ENCODE data around the gene TOP2A. TPM values are rescaled to one million over a fixed set of nuclear protein-coding genes. Genes with fewer than 3 reads are reported as not detected.
A peak's percentile ranks its signal among the peaks of the same experiment; 100 is the strongest.

The TOP2A gene
- total RNA-seq, 6 experiments from 2014 or later, result 0.22 to 7.3 (median 3.0) TPM

GRCh38 chr17:40340880-40341807, 76.6 kb downstream of the TOP2A start:
- no peaks in the 10 kb centered on the region for H3K9me3 ChIP-seq
- WGBS (ENCODE audit: insufficient coverage, low coverage, low lambda C conversion rate, missing lambda C conversion rate), result 0% methylated on average over 9 of the region's 55 CpGs
- peaks cover 0 to 47% (median 16%) of the 10 kb centered on the region in 4 donors for H3K4me1 ChIP-seq
- peak overlapping the region; percentile 83 to 97 (median 92) for H3K27ac ChIP-seq
- no peaks in the 10 kb centered on the region for H3K27me3 ChIP-seq
- DNase-seq (peak; percentile 95 to 97 (median 95)), ATAC-seq (peak; percentile 58 to 73 (median 64))
- H3K4me3 ChIP-seq, result peak overlapping the region; percentile 85 to 95 (median 92)
- TF ChIP-seq POLR2A (IDR thresholded peaks at IDR 0.05), result peak; percentile 78
- peak in 2 of 4 donors; percentile 24 to 36 for TF ChIP-seq CTCF (IDR thresholded peaks at IDR 0.05)
- intact Hi-C loops (cut with DNase I), result no loop called here
- H3K36me3 ChIP-seq, result no peaks in the 10 kb centered on the region

GRCh38 chr17:40340327-40340726, 77.4 kb downstream of the TOP2A start:
- Histone ChIP-seq H3K27me3 (no peaks in the 10 kb centered on the region), H3K36me3 (no peaks in the 10 kb centered on the region), H3K4me1 (peaks cover 0 to 47% (median 16%) of the 10 kb centered on the region in 4 donors), H3K9me3 (no peaks in the 10 kb centered on the region), H3K27ac (peak overlapping the region in 2 of 3 donors; percentile 92 to 97), H3K4me3 (no peak overlapping the region)
- WGBS (ENCODE audit: insufficient coverage, low coverage, low lambda C conversion rate, missing lambda C conversion rate), result 100% methylated on average over 1 of the region's 1 CpG
- intact Hi-C loops (cut with DNase I), result no loop called here
- TF ChIP-seq POLR2A (IDR thresholded peaks at IDR 0.05) (no peak), CTCF (IDR thresholded peaks at IDR 0.05) (no peak)
- ATAC-seq, result no peak
- DNase-seq, result no peak

- H3K4me3 ChIP-seq, result no peak overlapping the region
- H3K27me3 ChIP-seq, result no peaks in the 10 kb centered on the region
- H3K27ac ChIP-seq, result peak overlapping the region in 2 of 3 donors; percentile 21 to 29
- no peaks in the 10 kb centered on the region for H3K9me3 ChIP-seq
- no peaks in the 10 kb centered on the region for H3K36me3 ChIP-seq
- intact Hi-C loops (cut with DNase I), result no loop called here
- DNase-seq (no peak), ATAC-seq (no peak)
- TF ChIP-seq POLR2A (IDR thresholded peaks at IDR 0.05) (no peak), CTCF (IDR thresholded peaks at IDR 0.05) (no peak)
- H3K4me1 ChIP-seq, result peaks cover 2 to 47% (median 25%) of the 10 kb centered on the region in 4 donors
- 52% methylated on average over 9 of the region's 13 CpGs for WGBS (ENCODE audit: insufficient coverage, low coverage, low lambda C conversion rate, missing lambda C conversion rate)
These were observed 78.6 kb downstream of the TOP2A start for GRCh38 chr17:40338941-40339649.

Small RNAs within 50 kb of the gene (small RNA-seq; reads per million reads assigned to genes)
- 0 reads per million in 2 experiments for gene RF00019
- 0 reads per million in 2 experiments for gene RNA5SP441

Other genes with a start within 250 kb of the TOP2A start
- gene RAPGEFL1, start 240.4 kb downstream of the TOP2A start, total RNA-seq, result 10 to 100 TPM in 1 of 6 experiments, 1 to 10 TPM in 5; 1.4 to 16.5 (median 4.4) TPM
- gene WIPF2, start 198.6 kb downstream of the TOP2A start, total RNA-seq, result 10 to 100 TPM in 2 of 6 experiments, 1 to 10 TPM in 4; 7.0 to 12.1 (median 9.0) TPM
- gene CDC6, start 130.0 kb downstream of the TOP2A start, total RNA-seq, result 1 to 10 TPM in 5 of 6 experiments, under 1 TPM in 1; 0.42 to 9.1 (median 3.1) TPM
- gene RARA, start 108.7 kb downstream of the TOP2A start, total RNA-seq, result 10 to 100 TPM; 17.7 to 41.9 (median 22.9) TPM
- gene GJD3, start 53.2 kb downstream of the TOP2A start, total RNA-seq, result under 1 TPM in 5 of 6 experiments, not detected in 1; 0.22 to 0.78 (median 0.37) TPM
- 100 to 1,000 TPM; 382 to 716 (median 430) TPM for gene IGFBP4, start 25.6 kb upstream of the TOP2A start, total RNA-seq
- gene TNS4, start 83.7 kb upstream of the TOP2A start, total RNA-seq, result not detected
- under 1 TPM in 4 of 6 experiments, not detected in 2; 0.12 to 0.58 (median 0.28) TPM for gene CCR7, start 147.6 kb upstream of the TOP2A start, total RNA-seq
- gene SMARCE1, start 229.9 kb upstream of the TOP2A start, total RNA-seq, result 10 to 100 TPM; 28.8 to 47.1 (median 33.5) TPM
- 1 to 10 TPM; 1.2 to 3.2 (median 1.9) TPM for gene KRT222, start 247.3 kb upstream of the TOP2A start, total RNA-seq